Activated gamma-delta T cell (primary cell): Measurements from ENCODE around the gene TNFAIP8.
"Not testable (repeated sequence)": the region's sequence is repeated elsewhere in the genome, so short reads cannot be mapped to it uniquely, and the experiment has no call there.

Experiments used
- DNase-seq: peaks from one replicate; lab custom pipeline; 2025; lab: John Stamatoyannopoulos, UW

TNFAIP8 gene

DNA sequence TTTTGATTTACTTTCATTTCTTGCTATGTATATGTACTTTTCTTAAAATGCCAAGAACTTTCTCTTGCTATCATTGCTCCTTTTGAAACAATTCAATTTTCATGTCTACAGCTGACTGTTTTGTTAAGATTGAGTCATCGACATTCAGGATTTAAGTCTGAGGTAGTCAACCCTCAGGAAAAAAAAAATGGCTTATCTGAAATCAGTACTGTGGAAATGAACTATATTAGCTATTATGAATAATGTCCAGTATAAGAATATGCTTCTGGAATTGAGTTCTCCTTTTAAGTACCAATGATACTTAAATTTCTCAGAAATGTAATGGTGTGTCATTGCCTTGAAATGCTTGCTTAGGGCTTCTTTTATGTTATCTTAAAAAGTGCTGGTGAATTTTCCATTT lies 37.9 kb downstream of the TNFAIP8 start:
- DNase-seq, result no peak

DNA sequence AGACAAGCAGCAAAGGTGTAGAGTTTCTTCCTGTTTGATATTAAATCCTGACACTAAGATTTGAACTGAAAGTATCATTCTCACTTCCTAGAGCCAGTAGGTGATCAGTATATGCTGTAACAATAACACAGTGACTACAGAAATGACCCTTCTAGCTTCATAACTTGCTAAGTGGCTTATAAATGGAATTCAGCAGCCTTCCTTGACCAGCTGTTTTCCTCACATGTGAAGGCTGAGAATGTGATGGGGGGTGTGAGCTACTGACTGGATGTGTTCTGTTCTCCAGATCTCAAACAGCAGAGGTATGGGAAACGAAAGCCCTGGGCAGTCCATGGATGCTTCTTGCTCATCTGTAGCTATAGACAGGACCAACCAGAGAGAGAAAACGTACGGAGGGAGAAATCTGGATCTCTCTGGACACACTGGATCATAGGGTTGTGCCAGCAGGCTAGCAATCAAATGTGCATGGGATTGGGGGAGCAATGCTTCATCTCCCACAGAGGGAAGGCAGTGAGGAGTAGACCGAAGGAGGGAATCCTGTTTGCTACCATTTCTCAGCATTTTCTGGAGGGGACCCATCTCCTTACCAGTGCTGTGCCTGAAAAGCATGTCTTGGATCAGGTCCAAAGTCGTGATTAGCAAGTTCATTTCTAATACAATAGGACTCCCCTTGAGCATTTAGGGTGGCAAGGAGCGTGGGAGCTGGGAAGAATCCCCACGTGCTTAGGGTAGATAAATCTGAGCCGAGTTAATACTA lies 39.4 kb downstream of the TNFAIP8 start:
- DNase-seq, result no peak

DNA sequence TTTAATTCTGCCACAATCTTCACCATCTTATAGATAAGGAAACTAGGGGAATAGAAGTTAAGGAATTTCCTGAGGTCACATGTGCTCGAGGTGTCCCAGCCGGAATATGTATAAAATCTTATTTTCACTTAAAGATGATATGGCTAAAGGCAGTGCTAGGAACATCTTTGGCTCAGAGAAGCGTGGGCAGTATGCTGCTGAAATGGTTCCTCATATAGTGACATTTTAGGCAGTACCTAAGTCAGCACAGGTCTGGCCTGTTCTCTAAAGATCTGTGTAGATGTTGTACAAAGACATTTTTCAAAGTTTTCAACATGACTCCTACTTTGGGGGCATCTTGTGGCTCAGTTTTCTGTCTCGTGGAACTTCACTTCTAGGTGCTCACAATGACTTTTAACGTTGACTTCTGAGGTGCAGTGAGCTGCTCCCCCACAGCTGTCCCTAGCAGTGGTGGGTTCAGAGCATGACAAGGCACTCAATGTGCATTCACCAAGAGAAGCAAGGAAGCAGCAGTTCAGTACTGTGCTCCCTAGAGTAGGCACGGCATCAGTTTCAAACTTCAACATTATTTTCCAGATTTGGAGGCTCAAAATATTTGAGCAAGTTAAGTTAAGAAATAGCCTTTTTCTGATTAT lies 40.3 kb downstream of the TNFAIP8 start:
- DNase-seq, result no peak

DNA sequence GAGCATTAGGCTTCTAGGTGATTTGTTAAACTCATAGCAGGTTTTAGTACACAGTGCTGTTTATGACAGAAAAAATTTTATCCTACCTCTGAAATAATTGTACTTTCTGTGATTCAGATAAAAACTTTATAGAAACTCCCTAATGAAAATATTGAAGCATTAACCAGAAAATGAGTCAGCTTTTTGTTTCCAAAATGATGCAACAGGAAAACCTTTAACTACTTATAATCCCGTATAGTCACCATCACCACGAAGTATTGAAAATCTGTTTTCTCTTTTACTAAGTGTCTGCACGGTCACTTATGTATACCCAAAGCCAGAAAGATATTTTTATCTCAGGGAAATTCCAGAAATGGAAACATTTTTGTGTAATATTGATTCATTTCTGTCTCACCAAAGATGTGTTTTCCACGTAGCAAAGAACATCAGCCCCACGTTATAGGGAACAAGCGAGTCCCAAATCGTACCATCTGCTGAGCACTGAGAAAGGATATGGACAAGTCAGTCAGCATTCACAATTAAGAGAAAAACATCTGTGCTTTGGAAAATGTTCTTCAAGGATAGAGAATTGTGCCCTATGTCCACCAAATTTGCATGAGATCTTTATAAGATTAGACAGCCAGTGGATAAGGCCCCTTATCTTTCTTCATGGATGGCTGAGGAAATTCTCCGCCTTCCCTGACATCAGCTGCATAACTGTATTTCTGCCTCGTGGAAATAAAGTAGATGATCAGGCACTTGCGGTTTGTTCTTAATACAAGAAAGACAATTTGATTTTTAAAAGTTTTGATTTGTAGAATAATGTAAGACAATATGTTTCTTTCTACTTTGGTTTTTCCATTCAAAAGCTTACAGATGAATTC lies 41.9 kb downstream of the TNFAIP8 start:
- DNase-seq, result no peak

DNA sequence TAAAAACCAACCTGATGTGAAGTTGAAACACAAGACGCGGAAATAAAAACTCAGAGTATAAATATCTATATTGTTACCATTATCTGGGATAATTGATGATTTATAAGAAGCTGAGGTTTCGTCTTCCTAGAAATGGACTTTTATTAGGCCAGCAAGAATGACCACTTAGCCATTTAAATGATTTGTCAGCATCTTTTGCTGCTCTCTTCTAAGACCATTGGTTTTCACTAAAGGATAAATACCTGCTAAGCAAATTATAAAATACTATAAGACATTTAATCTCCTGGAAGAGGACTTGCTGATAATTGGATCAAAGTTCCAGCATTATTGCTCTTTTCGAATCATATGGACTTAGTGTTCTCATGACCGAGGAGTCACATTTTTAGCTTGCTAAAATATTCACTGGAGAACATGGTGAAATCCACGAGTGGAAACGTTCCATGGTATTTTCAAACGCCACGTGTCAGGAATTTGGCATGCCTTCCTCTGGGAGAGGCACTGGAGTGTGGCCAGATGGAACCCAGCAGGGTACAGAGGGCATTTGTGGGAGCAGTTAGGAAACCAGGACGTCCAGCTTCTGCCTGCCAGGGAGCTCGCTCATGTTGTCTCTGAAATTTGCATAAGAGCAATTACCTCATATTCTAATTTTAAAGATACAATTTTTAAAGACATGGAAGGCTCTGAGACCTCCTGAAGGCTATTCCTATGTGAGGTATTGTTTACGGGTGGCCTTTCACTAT lies 43.1 kb downstream of the TNFAIP8 start:
- no peak for DNase-seq

DNA sequence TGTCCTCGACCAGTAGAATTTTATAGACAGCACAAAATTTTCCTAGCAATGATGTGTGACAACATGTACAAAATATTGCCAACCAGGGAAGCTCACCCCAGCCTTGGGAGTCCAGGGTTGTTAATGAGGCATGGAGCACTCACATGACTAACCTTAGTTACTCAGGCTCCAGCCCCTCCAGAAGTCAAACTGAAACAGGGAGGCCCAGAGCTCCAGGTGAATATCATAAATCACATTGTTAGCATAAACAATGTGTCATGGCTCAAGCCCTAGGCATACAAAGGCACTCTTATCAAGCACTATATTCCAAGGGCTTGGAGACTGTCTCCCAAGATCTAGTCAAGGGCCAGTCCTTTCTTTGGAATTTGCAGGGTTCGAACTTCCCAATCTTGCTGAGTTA lies 44.4 kb downstream of the TNFAIP8 start:
- DNase-seq, result no peak

DNA sequence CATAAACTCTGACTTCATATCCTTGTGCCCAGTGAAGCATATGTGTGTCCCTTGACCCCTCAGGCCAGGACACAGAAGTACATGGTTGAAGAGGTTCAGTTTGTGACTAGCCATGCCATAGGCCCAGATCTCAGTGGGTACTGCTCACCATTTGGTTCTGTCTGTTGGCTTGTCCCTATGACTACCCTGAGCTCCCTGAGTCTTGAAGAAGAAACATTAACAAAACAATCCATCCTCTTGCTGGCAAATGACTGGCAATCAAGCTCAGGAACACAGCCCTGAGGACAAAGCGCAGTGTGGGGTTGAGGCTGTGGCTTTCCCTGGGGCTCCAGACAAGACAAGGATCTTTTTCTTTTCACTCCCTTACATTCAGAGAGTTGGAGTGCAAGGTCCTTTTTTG lies 46.3 kb downstream of the TNFAIP8 start:
- no peak for DNase-seq

DNA sequence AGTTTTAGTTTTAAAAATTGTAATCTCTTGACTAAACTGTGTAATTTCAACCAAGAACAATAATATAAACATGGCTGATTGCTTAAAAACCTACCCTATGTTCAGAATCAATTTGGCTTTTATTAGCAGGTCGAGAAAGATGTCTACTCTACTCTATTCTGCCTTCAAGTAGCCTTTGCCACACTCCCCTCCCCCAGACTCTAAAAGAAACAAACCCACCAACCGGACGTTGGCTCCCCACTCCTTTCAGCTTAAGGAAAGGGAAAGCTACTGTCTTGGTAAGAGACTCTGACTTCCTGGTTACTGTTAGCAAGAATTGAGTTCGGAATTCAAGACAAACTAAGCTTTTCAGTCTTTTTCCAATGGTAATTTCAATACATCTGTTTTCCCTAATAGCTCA lies 46.7 kb downstream of the TNFAIP8 start:
- DNase-seq, result no peak

DNA sequence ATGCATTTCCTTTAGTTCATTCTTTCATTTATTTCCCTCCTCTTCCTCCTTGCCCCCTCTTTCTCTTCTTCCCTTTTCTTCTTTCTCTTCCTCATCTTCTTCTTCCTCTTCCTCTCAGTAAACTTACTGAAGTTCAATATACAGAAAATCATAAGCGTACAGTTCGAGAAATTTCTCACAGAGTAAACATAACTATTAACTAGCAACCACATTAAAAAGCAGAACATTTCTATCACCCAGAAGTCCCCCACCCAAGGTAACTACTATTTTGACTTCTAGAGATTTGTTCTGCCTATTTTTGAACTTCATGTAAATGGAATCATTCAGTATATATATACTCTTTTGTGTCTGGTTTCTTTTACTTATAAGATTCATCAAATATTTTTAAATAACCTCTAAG lies 48.2 kb downstream of the TNFAIP8 start:
- DNase-seq, result no peak

DNA sequence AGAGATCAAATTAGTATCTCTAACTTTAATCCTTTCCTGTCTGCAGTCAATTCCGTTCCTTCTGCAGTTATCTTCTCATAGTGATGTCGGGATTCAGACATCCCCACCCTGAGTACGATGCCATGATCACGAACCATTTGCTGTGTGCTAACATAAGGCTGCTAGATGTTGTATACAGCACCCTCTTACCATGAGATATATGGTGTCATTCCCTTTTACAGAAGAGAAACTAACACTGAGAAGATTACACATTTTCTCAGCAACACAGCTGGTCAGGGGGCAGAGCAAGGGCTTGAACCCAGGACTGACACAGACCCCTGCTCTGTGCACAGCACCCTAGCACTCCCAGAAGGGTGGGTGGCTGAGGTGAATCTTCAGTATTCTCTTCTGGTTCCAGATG lies 49.6 kb downstream of the TNFAIP8 start:
- no peak for DNase-seq

DNA sequence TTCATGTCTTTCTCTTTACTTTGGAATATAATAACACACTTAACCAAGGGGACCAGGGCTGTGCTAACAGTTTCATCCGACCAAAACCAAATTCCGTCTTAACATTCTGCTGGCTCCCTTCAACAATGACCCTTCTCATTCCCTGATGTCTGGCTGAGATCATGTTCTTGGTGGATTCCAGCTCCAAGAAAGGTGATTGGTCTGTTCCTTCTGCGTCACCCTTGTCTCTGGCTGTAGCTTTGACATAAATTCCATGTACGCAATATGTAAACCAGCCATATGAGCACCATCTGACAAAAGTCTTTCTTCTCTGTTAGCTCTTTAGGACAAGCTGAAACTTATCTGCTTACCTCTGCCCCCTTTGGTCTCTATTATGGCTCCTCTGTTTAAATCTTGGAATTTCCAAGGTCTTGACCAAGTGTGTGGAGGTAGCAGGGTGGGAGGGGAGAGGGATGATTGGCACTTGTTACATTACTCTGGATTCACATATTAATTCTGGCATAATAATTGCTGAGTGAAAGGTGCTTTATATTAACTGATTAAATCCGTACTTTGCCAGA lies 50.8 kb downstream of the TNFAIP8 start:
- DNase-seq, result no peak

DNA sequence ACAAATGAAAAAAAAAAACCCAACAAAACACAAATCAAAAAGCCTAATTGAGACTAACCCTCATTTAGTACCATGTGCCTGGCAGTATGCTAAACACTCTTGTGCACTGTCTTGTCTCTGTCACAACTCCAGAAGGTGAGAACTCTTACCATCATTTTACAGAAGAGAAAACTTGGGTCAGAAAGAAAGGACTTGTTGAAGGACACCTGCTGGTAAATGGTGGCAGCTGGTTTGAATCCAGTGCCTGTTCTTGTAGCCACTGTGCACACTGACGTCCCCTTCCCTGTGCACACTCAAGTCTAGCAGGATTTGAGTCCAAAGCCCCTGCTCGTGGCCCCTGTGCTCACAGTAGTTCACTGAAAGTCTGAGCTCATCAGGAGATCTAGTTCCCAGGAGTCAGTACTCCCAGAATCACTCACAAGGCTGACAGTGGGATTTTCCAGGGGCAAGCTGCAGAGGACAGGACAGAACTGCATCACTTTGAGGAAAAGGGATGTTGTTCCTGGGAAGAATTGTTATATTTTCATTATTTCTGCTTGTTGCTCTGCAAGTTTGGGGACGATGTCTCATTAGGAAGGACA lies 53.5 kb downstream of the TNFAIP8 start:
- DNase-seq, result no peak

DNA sequence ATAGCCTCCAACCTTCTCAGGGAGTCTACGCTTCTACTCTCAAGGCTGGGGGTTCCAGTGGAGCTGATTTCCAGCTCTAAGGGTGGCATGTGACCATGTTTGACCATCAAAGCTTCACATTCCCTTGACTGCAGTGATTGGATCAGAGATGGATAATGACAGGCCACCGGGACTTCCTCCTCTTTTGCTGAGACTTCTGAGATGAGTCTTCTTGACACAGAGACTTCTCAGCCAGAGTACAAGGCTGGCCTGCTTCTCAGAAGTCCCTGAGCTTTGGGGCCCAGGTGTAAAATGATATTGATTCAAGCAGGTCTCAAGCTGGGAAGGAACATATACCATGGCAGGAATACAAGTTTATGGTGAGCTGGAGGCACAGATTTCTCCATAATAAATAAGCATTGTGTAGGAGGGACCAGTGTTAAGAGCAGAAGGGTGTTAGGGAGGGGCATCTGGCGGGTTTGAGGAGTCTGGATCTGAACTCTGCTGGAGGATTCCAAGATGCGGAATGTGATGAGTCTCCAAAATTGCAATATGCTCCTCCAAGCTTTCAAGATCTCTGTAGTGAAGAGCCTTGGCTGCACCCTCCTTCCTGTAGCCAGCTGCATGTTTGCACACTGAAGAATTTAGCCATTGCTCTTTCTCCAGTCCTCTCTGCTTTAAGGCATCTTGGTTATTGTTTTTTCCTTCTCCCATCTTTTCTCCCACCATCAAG lies 54.8 kb downstream of the TNFAIP8 start:
- DNase-seq, result no peak

DNA sequence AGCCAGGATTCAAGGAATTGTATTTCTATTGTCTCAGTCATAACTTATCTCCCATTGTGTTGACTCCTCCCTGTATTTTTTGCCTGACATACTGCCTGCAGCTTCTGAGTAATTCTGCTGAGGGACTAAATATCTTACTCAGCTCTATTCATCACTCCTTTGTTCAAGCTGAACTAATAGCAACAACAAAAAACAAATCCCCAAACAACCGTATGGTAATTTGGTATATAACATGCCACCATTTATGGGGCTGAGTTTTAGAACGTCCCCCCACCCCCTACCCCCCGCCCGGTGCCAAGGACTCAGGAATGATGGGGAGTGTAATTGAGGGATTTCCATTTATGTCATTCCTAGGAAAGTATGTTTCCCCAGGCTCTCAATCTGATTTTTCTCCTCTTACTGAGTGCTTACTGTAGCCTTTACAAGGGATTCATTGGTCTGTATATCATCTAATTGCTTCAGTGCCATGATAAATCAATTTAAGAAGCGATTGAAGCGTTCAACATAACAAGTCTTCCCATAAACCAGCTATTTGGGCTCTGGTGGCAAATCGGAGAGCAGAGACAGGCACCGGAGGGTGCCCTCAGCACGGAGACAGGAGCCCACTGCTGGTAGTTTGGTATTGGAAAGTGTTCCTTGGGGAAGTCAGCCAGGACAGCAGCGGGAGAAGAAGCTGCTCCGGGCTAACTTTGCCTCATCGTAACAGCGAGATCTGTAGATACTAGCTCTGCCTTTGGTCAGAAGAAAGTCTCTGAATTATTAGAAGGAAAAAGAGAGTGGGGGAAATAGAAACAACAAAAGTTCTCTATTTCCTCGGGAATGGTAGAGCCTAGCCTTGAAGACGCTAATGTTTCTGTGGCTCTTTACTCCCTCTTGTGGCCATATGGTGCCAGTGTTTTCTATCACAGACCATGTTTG lies 55.8 kb downstream of the TNFAIP8 start:
- no peak for DNase-seq

DNA sequence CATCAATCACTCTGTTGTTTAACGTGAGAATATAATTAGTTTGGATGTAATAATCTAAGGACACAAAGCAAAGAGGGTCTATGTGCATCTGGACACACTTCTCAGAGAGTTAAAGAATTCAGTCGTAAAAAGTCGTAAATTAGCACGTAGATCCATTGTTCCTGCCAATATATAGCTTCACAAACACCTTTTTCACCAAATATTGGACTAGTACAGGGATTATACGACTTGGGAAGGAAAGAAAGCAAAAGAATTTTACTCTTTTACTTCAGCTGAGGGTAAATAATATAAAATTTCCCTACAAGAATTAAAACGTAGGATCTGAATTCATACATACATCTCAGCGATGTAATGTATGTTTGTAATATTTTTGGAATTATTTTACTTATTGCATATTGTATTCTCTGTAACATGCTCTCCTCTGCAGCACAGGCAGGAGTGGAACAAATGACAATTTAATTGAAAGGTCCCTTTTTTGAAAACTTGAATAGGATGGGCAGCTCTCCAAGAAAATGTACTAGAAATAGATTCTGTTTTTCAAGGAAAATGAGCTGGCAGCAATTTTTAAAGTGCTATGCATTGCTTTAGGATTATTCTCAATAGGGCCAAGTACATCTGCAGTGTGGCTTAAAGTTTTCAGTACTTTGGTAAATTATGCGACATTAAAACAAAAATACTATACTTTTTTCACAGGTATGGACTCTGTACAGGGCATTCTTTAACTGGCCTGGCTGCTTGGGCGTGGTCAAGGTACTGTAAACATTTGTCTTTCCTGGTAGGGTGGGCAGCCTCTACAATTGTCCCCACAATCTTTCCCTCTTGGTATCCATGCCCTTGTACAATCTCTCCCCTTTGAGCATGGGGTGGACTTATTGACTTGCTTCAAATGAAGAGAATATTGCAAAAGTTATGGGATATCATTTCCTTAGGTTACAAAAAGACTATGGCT lies 56.7 kb downstream of the TNFAIP8 start:
- no peak for DNase-seq

DNA sequence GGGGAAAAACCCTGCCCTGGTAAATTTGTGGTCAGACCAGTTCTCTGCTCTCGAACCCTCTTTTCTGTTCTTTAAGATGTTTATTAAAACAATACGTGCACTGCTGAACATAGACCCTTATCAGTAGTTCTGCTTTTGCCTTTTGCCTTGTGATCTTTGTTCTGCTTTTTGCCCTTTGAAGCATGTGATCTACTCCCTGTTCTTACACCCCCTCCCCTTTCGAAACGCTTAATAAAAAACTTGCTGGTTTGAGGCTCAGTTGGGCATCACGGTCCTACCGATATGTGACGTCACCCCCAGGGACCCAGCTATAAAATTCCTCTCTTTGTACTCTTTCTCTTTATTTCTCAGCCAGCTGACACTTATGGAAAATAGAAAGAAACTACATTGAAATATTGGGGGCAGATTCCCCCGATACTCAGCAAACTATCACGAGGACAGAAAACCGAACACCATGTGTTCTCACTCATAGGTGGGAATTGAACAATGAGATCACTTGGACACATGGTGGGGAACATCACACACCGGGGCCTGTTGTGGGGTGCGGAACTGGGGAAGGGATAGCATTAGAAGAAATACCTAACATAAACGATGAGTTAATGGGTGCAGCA lies 58.4 kb downstream of the TNFAIP8 start:
- not testable (repeated sequence) for DNase-seq

DNA sequence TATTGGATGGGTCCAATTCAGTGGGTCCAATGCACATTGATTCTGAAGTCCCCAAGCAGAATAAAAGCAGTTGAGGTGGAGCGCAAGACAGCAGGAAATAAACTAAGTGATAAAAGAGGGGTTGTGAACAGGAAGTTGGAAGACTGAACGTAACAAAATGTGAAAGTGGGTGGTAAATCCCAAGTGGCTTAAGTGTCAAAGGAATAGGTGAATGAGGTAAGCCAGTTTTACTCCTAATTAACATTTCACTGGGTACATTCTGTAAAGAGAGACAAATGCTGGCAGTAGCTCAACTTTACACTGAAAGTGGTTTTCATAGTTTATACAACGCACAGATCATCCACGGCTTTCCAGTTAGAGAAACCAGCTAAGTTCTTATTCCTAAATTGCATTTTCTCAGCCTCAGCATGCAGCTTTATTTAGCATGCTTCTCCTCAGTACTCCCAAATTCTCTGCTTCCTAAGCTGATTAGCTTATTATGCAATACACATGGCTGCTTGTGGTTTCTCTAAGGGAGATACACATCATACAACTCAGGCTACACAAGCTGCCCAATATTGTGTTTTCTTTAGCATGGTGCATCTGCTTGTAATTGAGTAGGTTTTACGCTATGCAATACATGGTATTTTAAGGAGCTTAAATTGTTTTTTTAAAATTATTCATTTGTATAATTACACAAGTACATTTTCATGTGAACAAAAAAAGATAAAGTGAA lies 62.2 kb downstream of the TNFAIP8 start:
- no peak for DNase-seq
